Activated T-cell treated with anti-CD3 and anti-CD28 coated beads for 48 hours (primary cell): ENCODE results near the gene TSGA10IP.

Experiments used
- DNase-seq: peaks from one replicate; pipeline ENCODE4 v3.0.0-alpha.2; 2020; ENCODE audit warnings: low read depth

TSGA10IP gene

DNA sequence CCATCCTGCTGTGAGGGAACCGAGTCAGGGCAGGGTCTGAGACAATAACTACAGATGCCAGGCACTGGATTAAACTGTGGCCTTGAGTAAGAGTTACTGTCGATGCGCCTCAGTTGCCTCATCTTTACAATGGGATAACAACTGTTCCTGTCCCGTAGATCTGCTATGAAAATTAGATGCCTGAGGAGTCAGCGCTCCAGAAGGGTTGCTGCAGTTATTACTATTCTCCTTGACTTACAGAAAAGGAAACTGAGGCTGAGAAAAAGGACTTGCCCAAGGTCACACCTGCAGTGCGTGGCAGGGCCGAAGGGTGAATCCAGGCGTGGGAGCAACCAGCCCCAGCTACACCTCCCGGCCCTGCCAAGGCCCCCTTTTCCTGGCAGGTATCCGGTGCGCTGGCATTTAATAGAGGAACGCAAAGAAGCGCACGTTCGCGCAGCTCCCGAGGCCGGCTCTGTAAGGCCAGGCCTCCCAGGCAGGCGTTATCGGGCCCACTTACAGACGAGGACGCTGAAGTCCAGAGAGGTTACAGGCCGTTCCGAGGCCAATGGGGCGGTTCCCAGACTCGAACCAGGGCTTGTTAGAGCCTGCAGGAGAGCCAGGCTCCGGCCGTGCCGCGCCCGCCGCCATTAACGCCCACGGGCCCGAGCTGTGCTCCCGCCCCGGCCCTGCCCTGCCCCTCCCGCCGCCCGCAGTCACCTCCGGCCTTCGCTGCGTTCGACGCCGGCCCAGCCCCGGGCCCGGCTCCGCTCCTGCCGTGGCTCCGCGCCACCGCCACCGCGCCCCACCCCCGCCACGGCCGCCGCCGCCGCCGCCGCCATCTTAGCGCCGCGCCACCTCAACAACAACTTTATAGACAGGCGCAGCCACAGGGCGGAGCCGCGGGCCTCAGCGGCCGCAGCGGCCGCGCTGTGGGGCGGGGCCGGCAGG is 26.8 kb upstream of the TSGA10IP start, which contains the start of gene C11orf68:
Gene C11orf68 (minus strand): TSS at position 852 of the 930 bp plus-strand sequence. CDS start 31 bp downstream, at position 821.
- DNase-seq: no peak

DNA sequence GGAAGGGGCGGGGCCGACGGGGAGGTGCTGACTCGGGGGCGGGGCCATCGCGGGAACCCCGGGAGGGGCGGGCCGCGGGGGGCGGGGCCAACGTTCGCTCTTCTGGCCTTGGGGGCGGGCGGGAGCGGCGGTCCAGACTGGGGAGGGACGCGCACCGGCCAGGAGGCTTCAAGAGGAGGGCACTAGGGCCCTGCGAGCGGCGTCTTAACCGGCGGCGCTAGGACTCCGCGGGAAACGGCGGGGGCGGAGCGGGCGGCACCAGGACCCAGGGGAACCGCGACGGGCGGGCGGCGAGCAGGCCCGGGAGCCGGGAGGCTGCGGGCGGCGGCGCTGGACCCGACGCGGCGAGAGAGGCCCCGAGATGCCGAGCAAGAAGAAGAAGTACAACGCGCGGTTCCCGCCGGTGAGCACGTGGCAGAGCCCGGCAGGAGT is 26.1 kb upstream of the TSGA10IP start, which contains the start of gene DRAP1:
Gene DRAP1 (plus strand): TSS at position 286 of the 432 bp plus-strand sequence. CDS start 76 bp downstream, at position 362.
- peak; percentile 99 for DNase-seq

DNA sequence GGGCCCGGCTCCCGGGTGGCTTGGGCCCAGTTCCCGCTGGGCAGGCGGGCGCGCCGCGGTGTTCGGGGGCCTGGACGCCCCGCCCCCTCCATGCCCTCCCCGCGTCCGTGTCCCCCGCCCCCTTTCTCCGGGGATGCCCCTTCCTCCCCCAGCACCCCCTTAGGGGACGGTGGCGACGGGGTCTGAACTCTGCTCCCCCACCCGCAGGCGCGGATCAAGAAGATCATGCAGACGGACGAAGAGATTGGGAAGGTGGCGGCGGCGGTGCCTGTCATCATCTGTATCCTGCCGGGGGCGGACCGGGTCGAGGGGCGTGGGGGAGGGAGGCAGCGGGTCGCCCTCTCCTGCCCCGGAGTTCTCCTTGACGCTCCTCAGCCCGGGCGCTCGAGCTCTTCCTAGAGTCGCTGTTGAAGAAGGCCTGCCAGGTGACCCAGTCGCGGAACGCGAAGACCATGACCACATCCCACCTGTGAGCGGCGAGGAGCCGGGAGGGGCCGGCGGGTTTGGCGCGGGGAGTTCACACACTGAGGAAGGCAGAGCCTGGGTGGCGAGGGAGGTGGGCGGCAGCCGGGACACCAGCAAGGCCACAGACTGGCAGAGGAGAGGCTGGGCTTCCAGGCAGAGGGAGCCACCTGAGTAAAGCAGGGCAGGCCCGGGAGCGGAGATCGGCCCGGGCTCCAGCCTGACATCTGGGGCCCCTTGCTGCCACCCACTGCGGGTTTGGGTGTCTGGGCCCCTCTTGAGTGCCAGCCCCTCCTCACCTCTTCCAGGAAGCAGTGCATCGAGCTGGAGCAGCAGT is 25.5 kb upstream of the TSGA10IP start:
- DNase-seq: peak; percentile 52

DNA sequence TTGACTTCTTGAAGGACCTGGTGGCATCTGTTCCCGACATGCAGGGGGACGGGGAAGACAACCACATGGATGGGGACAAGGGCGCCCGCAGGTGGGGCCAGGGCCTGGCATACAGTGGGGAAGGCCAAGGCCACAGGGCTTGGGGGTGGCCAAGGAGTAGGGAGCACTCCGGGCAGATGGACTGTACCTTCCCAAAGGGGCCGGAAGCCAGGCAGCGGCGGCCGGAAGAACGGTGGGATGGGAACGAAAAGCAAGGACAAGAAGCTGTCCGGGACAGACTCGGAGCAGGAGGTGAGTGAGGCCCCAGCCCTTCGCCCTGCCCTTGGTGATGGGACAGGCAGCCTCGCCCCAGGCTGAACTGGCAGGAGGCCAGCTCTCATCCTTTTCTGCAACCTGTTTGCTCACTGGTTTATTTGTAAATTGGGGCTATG is 24.9 kb upstream of the TSGA10IP start:
- DNase-seq: no peak

DNA sequence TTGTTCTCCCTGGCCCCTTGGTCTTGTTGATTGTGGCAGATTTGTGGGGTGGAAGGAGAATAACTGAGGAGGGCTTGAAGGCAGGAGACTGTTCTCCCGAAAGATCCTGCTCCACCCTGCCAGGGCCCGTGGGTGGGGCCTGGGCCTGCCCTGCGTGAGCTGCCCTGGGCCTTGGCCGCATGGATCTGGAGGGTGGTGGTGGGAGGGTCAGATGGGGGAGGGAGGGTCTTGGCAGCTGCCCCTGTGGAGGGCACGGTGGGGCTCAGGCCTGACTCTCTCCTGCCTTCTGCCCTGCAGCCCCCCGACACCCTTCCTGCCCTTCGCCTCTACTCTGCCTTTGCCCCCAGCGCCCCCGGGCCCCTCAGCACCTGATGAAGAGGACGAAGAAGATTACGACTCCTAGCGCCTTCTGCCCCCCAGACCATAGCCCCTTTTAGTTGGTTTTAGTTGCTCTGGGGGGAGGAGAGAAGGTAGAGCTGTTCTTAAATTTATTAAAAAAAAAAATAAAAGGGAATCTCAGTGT is 24.2 kb upstream of the TSGA10IP start:
- DNase-seq: no peak

DNA sequence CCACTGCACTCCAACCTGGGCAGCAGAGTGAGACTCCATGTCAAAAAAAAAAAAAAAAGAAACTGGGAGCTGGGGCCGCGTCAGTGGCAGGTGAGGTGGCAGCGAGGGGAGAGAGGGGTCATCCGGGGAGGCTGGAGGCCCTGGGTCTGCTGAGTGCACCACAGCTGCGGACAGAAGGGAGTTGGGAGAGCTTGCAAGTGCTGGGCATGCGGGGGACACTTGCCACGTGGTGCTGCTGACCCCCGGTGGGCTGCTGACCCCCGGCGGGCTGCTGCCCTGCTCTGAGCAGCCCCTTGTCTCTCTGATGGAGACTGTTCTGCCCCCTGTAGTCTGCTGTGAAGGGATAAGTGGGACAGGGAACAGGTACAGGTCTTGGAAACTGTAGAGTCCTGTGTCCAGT is 23.4 kb upstream of the TSGA10IP start:
- no peak for DNase-seq

DNA sequence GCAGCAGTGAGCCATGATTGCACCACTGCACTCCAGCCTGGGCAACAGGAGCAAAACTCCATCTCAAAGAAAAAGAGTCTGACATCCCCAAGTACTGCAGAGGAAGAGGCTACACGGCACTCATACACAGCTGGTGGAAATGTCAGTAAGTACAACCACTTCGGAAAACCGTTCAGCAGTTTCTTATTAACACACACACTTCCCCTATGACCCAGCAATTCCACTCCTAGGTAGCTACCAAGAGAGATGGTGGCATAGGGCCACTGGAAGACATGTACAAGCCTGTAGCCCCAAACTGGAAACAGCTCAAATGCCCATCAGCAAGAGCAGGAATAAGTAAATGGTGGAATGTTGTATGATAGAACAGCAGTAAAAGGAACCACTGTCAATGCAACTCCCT is 22.7 kb upstream of the TSGA10IP start:
- no peak for DNase-seq

DNA sequence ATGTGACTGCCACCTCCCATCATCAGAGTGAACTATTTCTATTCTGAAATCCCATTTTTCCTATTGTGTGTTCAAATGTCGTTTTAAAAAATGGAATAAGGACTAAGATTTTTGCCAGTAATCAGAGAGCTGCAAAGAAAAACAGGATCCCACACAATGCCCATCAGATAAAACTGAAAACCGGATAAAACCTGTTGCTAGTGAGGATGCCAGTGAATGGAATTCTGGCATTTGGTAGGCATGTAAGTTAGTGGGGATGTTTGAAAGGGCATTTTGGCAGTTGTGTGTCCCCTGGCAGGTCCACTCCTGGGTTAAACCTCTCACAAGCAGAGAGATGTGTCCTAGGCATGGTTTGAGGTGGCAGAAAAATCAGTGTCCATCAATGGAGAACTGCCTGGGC is 19.9 kb upstream of the TSGA10IP start:
- no peak for DNase-seq

DNA sequence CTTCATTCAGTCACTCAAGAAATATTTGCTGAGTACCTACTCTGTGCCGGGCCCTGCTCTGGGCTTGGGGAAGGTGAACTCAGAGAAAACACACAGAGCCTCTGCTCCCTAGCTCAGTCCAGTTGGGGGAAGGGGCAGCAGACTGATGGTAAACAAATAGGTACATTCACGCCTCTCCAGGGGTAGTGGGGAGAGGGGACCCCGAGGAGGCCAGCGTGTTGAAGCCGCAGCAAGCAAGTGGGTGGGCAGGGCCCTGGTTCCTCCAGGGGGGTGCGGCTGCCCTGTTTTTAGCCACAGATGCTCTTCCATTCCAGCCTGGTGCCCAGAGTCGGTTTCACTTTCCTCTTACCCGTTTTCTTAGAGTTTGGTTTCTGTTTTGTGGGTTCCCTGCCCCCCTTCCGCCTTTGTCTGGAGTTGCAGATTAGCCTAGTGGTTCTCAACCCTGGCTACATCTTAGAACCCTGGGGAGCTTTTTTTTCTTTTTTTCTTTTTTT is 17.3 kb upstream of the TSGA10IP start:
- DNase-seq: peak; percentile 63

DNA sequence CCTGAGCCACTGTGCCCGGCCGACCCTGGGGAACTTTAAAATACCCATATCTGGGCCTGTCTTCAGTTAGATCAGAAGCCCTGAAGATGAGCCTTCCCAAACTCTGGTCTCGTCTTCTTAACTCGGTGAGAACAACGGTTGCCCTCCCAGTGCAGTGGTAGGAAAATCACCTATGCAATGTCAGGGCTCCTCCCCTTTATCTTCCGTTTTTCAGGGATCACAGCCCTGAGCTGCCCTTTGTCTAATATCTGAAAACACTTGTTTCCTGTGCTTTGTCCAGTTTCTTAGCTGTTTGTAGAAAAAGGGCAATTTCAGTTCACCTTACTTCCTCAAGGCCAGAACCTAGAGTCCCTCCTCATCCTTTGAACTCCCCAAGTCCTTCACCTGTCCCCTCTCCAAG is 16.6 kb upstream of the TSGA10IP start:
- no peak for DNase-seq

DNA sequence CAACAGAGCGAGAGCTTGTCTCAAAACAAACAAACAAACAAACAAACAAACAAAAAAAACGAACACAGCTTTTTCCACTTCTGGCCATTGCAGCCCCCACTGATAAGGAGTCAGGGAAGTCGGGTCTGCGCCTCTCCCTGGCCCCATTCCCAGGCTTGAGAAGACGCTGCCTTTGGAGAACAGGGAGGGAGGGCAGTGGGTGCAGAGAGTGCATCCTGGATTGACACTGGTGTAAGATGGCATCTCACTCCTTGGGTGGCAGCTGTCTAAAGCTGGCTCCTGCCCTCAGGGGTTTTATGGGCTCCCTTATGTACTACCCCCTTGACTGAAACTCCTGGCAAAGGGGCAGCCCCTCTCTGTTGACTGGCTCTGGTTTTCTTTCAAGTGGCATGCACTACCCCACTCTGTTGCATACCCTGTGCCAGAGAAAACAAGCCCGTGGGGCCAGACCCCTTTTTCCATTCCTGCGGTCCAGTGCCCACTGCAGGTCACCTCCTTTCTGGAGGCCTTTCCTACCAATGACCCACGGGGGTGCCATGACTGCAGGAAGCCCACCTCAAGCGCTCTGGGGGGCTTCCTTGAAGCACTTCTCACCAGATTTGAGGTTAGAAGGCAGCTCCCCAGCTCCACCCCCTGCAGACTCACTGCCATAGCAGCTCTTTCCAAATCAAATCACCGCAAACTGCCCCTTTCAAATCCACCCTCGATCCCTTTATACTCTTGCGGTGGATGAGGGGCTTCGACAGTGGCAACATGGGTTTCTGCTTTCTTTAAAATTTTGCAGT is 13.3 kb upstream of the TSGA10IP start:
- no peak for DNase-seq

DNA sequence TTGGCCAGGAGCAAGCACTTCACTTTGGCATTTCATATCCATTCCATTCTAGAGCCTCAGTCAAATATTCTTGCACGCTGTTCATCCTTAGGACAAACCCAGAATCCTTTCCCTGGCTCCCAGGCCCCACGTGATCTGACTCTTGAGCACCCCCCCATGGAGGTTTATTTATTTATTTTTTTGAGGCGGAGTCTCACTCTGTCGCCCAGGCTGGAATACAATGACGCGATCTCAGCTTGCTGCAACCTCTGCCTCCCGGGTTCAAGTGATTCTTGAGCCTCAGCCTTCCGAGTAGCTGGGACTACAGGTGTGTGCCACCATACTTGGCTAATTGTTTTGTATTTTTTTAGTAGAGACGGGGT is 12.7 kb upstream of the TSGA10IP start:
- no peak for DNase-seq

DNA sequence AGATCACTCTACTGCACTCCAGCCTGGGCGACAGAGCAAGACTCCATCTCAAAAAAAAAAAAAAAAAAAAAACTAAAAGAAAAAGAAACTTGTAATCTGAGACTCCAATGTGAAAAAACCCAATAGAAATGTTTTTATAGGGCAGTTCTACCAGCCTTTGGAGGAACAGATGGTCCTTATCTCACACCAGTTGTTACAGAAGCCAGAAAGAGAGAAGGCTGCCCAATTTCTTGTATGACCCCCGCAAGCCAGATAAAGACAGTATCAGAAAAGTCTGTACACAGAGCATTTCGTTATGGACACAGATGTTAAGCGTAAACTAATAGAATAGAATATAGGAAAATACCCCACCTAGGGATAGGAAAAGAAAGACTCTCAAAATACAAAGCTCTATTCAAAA is 11.3 kb upstream of the TSGA10IP start:
- DNase-seq: no peak

DNA sequence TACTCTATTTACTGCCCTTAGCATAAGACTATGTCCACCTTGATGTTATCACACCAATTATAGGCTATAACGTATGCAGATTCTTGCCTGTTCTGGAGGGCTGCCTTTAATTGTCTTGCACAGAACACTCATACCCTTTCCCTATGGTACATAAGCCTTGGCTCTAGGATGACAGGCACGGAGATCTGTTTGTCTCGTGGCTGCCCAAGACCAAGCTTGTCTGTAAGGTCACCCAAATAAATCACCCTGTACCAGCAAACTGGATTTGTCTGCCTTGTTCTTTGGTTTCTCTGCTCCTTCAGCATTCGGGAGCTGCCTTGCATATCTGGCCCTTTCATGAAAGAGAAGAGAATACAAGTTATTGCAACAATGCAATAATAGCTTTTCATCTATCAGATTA is 7.5 kb upstream of the TSGA10IP start:
- no peak for DNase-seq

DNA sequence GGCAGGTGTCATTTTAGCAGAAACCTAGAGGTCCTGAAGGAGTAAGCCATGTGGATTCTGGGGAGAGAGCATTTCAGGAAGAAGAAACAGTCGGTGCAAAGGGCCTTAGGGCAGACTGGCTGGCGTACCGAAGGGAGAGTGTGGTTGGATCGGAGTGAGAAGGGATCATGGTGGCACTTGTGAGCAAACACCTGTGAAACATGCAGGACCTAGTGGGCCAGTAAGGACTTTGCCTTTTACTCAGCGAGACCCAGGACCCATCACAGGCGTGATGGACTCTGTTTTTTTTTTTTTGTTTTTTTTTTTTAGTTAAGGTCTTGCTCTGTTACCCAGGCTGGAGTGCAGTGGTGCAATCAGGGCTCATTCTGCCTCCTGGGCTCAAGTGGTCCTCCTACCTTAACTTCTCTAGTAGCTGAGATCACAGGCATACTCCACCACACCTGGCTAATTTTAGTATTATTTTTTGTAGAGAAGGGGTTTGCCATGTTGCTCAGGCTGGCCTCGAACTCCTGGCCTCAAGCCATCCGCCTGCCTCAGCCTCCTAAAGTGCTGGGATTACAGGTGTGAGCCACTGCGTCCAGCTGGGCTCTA is 3.5 kb upstream of the TSGA10IP start:
- DNase-seq: no peak

DNA sequence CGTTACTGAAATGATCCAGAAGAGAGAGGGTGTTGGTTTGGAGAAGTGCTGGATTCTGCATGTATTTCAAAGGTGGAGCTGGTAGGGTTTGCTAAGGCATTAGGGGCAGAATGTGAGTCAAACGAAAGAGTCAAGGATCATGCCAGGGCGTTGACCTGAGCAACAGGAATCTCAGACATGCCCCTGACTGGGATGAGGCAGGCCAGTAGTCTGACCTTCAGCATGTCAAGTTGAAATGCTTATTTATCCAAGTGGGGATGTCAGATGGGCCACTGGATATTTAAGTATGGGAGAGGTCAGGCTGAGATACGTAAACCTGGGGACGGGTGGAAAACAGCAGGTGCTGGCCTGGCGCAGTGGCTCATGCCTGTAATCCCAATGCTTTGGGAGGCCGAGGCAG is 2.7 kb upstream of the TSGA10IP start:
- DNase-seq: no peak

DNA sequence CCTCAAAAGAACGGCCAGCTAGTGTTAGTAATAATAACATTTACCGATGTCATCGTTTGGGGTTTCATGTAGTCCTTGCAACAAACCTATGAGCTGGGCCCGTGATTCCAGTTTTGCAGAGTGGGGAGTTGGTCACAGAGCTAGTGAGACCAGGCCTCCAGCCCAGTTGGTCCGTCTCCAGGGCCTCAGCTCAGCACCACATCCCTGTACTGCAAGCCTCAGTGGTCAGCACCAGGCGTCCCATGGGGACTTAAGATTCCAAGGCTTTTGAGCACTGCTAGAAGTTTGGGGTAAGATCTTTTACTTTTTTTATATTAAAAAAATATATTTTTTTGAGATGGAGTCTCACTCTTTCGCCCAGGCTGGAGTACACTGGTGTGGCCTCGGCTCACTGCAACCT is 1.1 kb upstream of the TSGA10IP start:
- DNase-seq: no peak

DNA sequence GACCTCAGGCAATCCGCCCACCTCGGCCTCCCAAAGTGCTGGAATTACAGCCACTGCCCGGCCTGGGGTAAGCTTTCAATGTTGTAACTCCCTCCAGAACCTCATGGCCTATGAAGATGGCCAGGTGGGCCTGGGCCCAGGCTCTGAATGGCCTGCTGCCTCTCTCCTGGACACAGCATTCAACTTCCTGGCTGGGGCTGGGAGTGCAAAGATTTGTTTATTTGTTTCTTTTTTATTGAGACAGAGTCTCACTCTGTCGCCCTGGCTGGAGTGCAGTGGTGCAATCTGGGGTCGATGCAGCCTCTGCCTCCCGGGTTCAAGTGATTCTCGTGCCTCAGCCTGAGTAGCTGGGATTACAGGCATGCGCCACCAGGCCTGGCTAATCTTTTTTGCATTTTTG is 513 bp upstream of the TSGA10IP start:
- no peak for DNase-seq

DNA sequence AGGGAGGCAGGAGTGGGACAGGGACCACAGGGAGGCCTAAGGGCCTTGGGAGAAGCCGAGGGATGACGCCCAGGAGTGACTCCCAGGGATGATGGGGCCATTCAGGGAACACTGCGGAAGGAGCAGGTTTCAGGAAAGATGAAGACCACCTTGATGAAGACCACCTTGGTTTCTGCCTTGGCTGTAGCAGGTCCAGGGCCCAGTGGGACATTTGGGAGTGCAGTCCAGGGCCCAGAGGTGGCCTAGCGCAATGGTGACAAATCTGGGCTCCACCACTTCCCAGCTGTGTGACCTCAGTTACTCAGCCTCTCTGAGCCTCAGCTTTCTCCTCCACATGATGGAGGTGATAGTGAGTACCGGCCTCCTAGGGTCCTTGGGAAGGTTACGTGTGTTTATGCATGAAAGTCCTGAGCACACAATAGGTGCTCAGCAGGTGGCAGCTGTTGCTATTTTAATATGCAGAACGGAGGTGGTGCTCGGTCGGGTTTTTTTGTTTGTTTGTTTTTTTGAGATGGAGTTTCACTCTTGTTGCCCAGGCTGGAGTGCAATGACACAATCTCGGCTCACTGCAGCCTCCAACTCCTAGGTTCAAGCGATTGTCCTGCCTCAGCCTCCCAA is 770 bp downstream of the TSGA10IP start:
- no peak for DNase-seq

DNA sequence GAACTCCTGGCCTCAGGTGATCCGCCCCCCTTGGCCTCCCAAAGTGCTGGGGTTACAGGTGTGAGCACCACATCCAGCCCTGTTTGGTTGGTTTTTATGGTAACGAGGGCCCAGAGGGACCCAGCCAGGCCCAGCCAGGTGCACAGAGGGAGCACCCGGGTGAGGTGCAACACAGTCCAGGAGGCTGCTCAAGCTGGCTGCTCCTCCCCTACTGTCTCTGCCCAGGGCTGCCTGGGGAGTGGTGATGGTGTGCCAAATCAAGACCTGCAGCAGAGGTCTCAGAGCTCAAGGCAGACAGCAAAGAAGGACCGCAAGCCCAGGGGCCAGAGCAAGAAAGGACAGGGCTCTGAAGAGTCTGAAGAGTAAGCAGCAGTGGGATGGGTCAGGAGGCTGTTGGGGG is 1.4 kb downstream of the TSGA10IP start:
- no peak for DNase-seq

DNA sequence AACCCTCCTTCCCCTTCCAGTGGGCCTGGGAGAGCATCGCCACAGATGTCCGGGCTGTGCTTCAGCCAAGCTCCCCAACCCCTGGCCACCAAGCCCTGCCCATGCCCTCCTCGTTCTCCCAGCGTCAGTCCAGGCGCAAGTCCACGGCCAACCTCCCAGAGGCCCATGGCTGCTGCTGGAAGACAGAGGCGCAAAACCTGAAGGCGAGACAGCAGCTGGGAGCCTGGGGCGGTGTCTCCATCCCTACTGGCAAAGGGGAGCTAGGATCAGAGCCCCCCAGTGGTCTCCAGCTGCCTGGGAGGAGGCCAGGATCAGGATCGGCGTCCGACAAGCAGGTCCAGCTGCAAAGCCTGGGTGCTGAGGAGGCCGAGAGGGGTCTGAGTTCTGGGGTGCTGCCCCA is 1.9 kb downstream of the TSGA10IP start:
- no peak for DNase-seq
